Measurements from ENCODE around the gene CLDN6. TPM values are rescaled to one million over a fixed set of nuclear protein-coding genes. Genes with fewer than 3 reads are reported as not detected.

The CLDN6 gene
- total and polyA plus RNA-seq, 4 experiments from 2014 or later: not detected

DNA sequence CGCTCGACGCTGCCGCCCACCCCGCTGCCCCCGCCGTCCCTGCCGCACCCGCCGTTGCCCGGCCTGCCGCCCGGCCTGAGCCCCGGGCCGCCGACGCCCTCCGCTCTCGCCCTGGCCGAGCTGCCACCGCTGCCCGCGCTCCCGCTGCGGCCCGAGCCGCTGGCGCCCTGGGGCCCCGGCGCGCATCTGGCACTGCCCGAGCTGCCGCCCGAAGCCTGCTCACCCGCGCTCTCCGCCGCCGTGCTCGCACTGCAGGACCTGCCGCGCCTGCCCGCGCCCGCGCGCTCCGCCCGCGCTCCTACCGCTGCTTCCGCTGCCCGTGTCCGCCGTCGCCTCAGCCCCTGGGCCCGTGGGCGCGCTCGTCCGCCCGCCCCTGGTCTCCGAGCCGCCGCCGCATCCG, 13.7 kb downstream of the CLDN6 start:
- Mint-ChIP-seq H3K4me1 (peaks cover 13 to 31% (median 22%) of the 10 kb centered on the region in 4 donors), H3K4me3 (no peak overlapping the region), H3K9me3 (no peaks in the 10 kb centered on the region), H3K27me3 (peaks cover 2% of the 10 kb centered on the region in 2 donors), H3K27ac (no peak overlapping the region), H3K36me3 (no peaks in the 10 kb centered on the region)
- Histone ChIP-seq H3K4me3 (ENCODE audit: low read length in 2 of 2) (no peak overlapping the region), H3K27me3 (ENCODE audit: insufficient read depth, low read length) (no peaks in the 10 kb centered on the region), H3K27ac (ENCODE audit: low read depth, low read length) (no peak overlapping the region), H3K9me3 (ENCODE audit: control insufficient read depth in 1 of 2, low read length in 2 of 2) (no peaks in the 10 kb centered on the region), H3K4me1 (ENCODE audit: insufficient read depth, low read length) (peaks cover 27% of the 10 kb centered on the region), H3K36me3 (ENCODE audit: insufficient read depth, low read length) (no peaks in the 10 kb centered on the region)
- ChIA-PET POLR2A (ENCODE audit: partially characterized antibody) (interaction anchor here (0.8 to 7.6 kb wide), 9 partner anchors 8 to 146 kb away, joined by 3 to 89 read pairs (median 5); partner anchors contain the start of genes FLYWCH1, HCFC1R1, THOC6 and TNFRSF12A), CTCF (ENCODE audit: partially characterized antibody) (interaction anchor here (0.7 to 14.2 kb wide), 18 partner anchors 8 to 504 kb away, joined by 3 to 444 read pairs (median 4); partner anchors contain the start of genes CLDN6, CLDN9, HCFC1R1 and IL32)
- no peak for DNase-seq
- intact Hi-C loops (cut with micrococcal nuclease): no loop called here

DNA sequence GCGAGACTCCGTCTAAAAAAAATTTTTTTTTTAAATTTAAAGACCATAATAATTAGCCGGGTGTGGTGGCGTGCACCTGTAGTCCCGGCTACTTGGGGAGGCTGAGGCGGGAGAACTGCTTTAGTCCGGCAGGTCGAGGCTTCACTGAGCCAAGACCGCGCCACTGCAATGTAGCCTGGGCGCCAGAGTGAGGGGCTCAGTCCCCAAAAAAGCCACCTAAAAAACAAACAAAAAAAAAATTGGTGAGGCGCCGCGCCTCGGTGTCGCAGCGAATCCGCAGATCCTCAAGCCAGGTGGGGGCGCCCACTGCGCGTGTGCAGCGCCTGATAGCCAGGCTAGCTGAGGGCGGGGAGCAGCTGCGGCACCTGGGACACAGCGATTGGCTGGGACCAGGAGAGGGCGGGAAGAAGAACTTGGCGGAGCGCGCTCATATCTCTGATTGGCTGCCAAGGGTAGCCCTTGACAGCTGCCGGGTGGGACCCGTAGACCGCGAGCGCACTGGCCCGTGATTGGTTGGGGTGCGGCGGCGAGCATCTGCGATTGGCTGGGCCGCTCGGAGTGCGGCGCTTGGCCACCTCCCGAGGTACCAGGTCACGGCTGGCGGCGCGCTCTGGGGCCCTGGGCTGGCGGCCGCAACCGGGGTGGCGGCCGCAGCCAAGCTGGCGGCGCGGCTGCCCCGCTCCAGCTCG, 14.3 kb downstream of the CLDN6 start:
- peak overlapping the region; percentile 70 to 84 (median 80) for H3K4me3 Mint-ChIP-seq
- POLR2A ChIA-PET (ENCODE audit: partially characterized antibody): interaction anchor here (0.7 to 7.6 kb wide), 10 partner anchors 8 to 453 kb away, joined by 3 to 89 read pairs (median 4); partner anchors contain the start of genes FLYWCH1, HCFC1R1, THOC6 and TNFRSF12A
- H3K9me3 ChIP-seq (ENCODE audit: control insufficient read depth in 1 of 2, low read length in 2 of 2): no peaks in the 10 kb centered on the region
- peaks cover 24% of the 10 kb centered on the region for H3K4me1 ChIP-seq (ENCODE audit: insufficient read depth, low read length)
- H3K27me3 ChIP-seq (ENCODE audit: insufficient read depth, low read length): no peaks in the 10 kb centered on the region
- intact Hi-C loops (cut with micrococcal nuclease): loop anchor here (1.0 to 2.0 kb wide), 4 partner anchors 17 to 126 kb away; partner anchors contain the start of genes THOC6 and TNFRSF12A
- H3K9me3 Mint-ChIP-seq: no peaks in the 10 kb centered on the region
- H3K27ac Mint-ChIP-seq: peak overlapping the region in 5 of 7 donors; percentile 32 to 86 (median 65)
- no peaks in the 10 kb centered on the region for H3K36me3 ChIP-seq (ENCODE audit: insufficient read depth, low read length)
- DNase-seq: peak; percentile 94 to 98 (median 97)
- H3K27me3 Mint-ChIP-seq: peaks cover 2% of the 10 kb centered on the region in 2 donors
- no peak overlapping the region for H3K27ac ChIP-seq (ENCODE audit: low read depth, low read length)
- H3K4me3 ChIP-seq (ENCODE audit: low read length in 2 of 2): no peak overlapping the region
- H3K4me1 Mint-ChIP-seq: peaks cover 13 to 28% (median 20%) of the 10 kb centered on the region in 4 donors
- no peaks in the 10 kb centered on the region for H3K36me3 Mint-ChIP-seq
- CTCF ChIA-PET (ENCODE audit: partially characterized antibody): interaction anchor here (0.7 to 14.2 kb wide), 18 partner anchors 9 to 505 kb away, joined by 3 to 444 read pairs (median 4); partner anchors contain the start of genes CLDN6, CLDN9, HCFC1R1 and IL32

DNA sequence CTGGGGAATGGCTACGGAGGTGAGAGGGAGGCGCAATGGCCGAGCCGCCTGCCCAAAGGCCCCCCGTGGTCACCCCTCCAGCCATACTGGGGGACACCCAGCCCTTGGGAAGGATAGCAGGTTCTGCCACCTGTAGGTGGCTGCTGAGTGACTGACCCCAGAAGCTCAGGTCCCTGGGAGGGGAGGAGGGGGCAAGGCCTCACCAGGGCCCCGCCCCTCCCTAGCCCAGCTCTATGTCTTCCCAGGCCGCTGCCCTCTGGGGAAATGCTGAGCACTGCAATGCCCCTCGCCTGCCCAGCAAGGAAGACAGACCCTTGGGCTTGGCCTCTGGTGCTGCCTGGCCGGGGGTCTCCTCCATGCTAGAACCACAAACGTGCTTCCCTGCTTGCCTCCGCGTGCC, 16.7 kb downstream of the CLDN6 start:
- ChIA-PET CTCF (ENCODE audit: partially characterized antibody) (interaction anchor here (14.2 kb wide), 1 partner anchor 26 kb away, joined by 444 read pairs; the partner anchor contains the start of genes CLDN6, HCFC1R1, THOC6 and TNFRSF12A), POLR2A (ENCODE audit: partially characterized antibody) (interaction anchor here (0.9 to 3.6 kb wide), 3 partner anchors 26 to 151 kb away, joined by 3 to 28 read pairs (median 4); no protein-coding TSS in a partner anchor)
- peaks cover 2% of the 10 kb centered on the region in 2 donors for H3K27me3 Mint-ChIP-seq
- H3K36me3 Mint-ChIP-seq: no peaks in the 10 kb centered on the region
- Histone ChIP-seq H3K4me3 (ENCODE audit: low read length in 2 of 2) (no peak overlapping the region), H3K4me1 (ENCODE audit: insufficient read depth, low read length) (peaks cover 4% of the 10 kb centered on the region), H3K36me3 (ENCODE audit: insufficient read depth, low read length) (no peaks in the 10 kb centered on the region), H3K9me3 (ENCODE audit: control insufficient read depth in 1 of 2, low read length in 2 of 2) (no peaks in the 10 kb centered on the region), H3K27ac (ENCODE audit: low read depth, low read length) (no peak overlapping the region), H3K27me3 (ENCODE audit: insufficient read depth, low read length) (no peaks in the 10 kb centered on the region)
- no peaks in the 10 kb centered on the region for H3K9me3 Mint-ChIP-seq
- H3K27ac Mint-ChIP-seq: no peak overlapping the region
- peaks cover 0 to 5% (median 0%) of the 10 kb centered on the region in 4 donors for H3K4me1 Mint-ChIP-seq
- DNase-seq: peak in 1 of 5 donors; percentile 24
- intact Hi-C loops (cut with micrococcal nuclease): no loop called here
- no peak overlapping the region for H3K4me3 Mint-ChIP-seq

DNA sequence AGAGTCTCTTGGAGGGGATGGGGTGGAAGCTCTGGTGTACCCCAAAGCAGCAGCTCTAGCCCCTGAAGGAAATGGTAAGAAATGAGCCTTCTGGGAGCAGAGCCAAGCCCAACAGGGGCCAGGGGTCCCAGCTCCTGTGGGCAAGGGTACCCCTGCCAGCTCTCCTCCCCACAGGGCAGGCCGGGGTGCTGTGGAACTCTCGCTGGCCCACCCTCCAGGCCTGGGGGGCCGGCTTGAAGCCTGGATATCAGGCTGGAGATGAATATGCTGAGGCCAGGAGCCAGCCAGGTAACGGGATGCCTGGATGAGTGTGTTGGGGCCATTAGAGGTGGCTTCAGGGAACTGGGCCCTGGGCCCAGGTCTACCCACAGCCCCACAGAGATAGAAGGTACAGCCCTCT, 17.4 kb downstream of the CLDN6 start:
- Histone ChIP-seq H3K27me3 (ENCODE audit: insufficient read depth, low read length) (no peaks in the 10 kb centered on the region), H3K4me3 (ENCODE audit: low read length in 2 of 2) (no peak overlapping the region), H3K9me3 (ENCODE audit: control insufficient read depth in 1 of 2, low read length in 2 of 2) (no peaks in the 10 kb centered on the region), H3K4me1 (ENCODE audit: insufficient read depth, low read length) (peaks cover 4% of the 10 kb centered on the region), H3K36me3 (ENCODE audit: insufficient read depth, low read length) (no peaks in the 10 kb centered on the region), H3K27ac (ENCODE audit: low read depth, low read length) (no peak overlapping the region)
- Mint-ChIP-seq H3K27ac (peak overlapping the region in 1 of 7 donors; percentile 46), H3K4me3 (no peak overlapping the region), H3K36me3 (no peaks in the 10 kb centered on the region), H3K9me3 (no peaks in the 10 kb centered on the region), H3K27me3 (peaks cover 2% of the 10 kb centered on the region in 2 donors), H3K4me1 (peaks cover 0 to 5% (median 0%) of the 10 kb centered on the region in 4 donors)
- intact Hi-C loops (cut with micrococcal nuclease): no loop called here
- ChIA-PET CTCF (ENCODE audit: partially characterized antibody) (interaction anchor here (14.2 kb wide), 1 partner anchor 26 kb away, joined by 444 read pairs; the partner anchor contains the start of genes CLDN6, HCFC1R1, THOC6 and TNFRSF12A), POLR2A (ENCODE audit: partially characterized antibody) (interaction anchor here (0.9 to 1.1 kb wide), 2 partner anchors 27 to 151 kb away, joined by 3 to 4 read pairs; no protein-coding TSS in a partner anchor)
- DNase-seq: peak in 1 of 5 donors; percentile 19

DNA sequence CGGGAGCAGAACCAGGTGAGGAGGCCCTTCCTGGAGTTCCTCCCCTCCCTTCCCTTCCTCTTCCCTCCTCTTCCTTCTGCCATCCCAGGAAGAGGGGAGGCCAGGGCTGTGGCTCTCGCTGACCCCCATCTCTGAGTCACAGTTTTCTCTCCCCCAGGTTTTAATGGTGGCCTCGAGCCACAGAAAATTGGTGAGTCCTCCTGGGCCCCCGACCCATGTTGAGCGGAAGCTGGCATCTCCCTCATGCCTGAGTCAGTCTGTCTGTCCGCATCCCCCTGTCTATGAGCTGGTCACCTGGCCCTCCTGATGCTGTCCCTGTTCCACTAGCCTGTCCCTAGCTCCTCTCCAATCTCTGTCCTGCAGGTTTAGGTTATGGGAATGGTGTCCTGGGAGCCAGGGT, 18.1 kb downstream of the CLDN6 start:
- no peak overlapping the region for H3K4me3 Mint-ChIP-seq
- POLR2A ChIA-PET (ENCODE audit: partially characterized antibody): no interaction called here
- H3K27me3 ChIP-seq (ENCODE audit: insufficient read depth, low read length): no peaks in the 10 kb centered on the region
- CTCF ChIA-PET (ENCODE audit: partially characterized antibody): interaction anchor here (14.2 kb wide), 1 partner anchor 27 kb away, joined by 444 read pairs; the partner anchor contains the start of genes CLDN6, HCFC1R1, THOC6 and TNFRSF12A
- peaks cover 2% of the 10 kb centered on the region for H3K4me1 ChIP-seq (ENCODE audit: insufficient read depth, low read length)
- H3K9me3 ChIP-seq (ENCODE audit: control insufficient read depth in 1 of 2, low read length in 2 of 2): no peaks in the 10 kb centered on the region
- no peaks in the 10 kb centered on the region for H3K36me3 ChIP-seq (ENCODE audit: insufficient read depth, low read length)
- H3K4me3 ChIP-seq (ENCODE audit: low read length in 2 of 2): no peak overlapping the region
- DNase-seq: peak in 1 of 5 donors; percentile 28
- no peaks in the 10 kb centered on the region for H3K36me3 Mint-ChIP-seq
- H3K9me3 Mint-ChIP-seq: no peaks in the 10 kb centered on the region
- peaks cover 2% of the 10 kb centered on the region in 2 donors for H3K27me3 Mint-ChIP-seq
- intact Hi-C loops (cut with micrococcal nuclease): no loop called here
- H3K27ac Mint-ChIP-seq: no peak overlapping the region
- no peak overlapping the region for H3K27ac ChIP-seq (ENCODE audit: low read depth, low read length)
- peaks cover 0 to 5% (median 0%) of the 10 kb centered on the region in 4 donors for H3K4me1 Mint-ChIP-seq

DNA sequence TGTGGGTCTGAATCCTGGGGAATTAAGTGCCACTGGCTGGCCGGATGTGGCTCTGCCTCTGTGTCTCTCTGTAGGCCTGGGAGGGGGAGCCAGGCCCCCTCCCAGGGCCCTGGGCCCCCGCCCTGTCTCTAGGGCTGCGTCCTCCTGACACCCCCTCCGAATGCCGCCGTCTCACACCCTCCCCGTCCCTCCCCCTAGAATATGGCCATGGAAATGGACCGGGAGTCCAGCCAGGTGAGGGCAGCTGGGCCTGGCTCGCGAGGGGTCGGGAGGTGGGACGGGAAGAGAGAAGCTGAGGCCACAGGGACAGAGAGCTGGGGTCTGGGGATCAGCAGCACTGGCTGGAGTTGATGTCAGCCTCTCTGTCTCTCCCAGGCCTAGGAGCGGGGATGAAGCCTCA, 21.7 kb downstream of the CLDN6 start:
- H3K27me3 ChIP-seq (ENCODE audit: insufficient read depth, low read length): no peaks in the 10 kb centered on the region
- no peak overlapping the region for H3K27ac ChIP-seq (ENCODE audit: low read depth, low read length)
- Mint-ChIP-seq H3K4me1 (no peaks in the 10 kb centered on the region), H3K27me3 (peaks cover 2% of the 10 kb centered on the region in 2 donors), H3K27ac (no peak overlapping the region), H3K9me3 (no peaks in the 10 kb centered on the region), H3K36me3 (no peaks in the 10 kb centered on the region), H3K4me3 (no peak overlapping the region)
- intact Hi-C loops (cut with micrococcal nuclease): no loop called here
- no peaks in the 10 kb centered on the region for H3K4me1 ChIP-seq (ENCODE audit: insufficient read depth, low read length)
- H3K36me3 ChIP-seq (ENCODE audit: insufficient read depth, low read length): no peaks in the 10 kb centered on the region
- ChIA-PET CTCF (ENCODE audit: partially characterized antibody) (no interaction called here), POLR2A (ENCODE audit: partially characterized antibody) (no interaction called here)
- H3K9me3 ChIP-seq (ENCODE audit: control insufficient read depth in 1 of 2, low read length in 2 of 2): no peaks in the 10 kb centered on the region
- no peak overlapping the region for H3K4me3 ChIP-seq (ENCODE audit: low read length in 2 of 2)
- DNase-seq: peak in 1 of 5 donors; percentile 5
